ENCODE measurements around the gene CDK14. TPM values are rescaled to one million over a fixed set of nuclear protein-coding genes. Genes with fewer than 3 reads are reported as not detected.

The CDK14 gene
- total RNA-seq, 2 donors from 2014 or later = 0.49 to 1.7 TPM

DNA sequence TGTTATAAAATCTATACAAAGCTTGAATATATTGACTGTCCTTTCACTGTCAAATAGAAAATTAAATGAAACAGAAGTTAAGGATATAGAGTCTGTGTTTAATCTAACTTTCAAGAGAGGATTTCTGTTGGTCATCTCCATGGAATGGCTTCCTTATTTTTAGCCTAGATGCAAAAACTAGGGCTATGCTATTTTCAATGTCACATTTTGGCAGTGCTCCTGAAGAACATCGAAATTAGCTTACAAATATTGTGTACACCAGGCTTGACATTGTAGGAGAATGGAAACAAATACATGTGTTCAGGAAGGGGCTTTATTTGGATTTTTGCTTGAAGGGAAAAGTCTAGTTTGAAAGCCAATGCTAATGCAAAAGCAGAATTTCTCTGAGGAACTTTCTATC, 295.4 kb downstream of the CDK14 start:
- Mint-ChIP-seq H3K9me3 (peaks cover 0 to 2% of the 10 kb centered on the region in 2 donors), H3K4me3 (no peak overlapping the region), H3K27me3 (ENCODE audit: low read depth) (no peaks in the 10 kb centered on the region), H3K36me3 (ENCODE audit: insufficient read depth in 2 of 2) (no peaks in the 10 kb centered on the region), H3K4me1 (ENCODE audit: low read depth) (no peaks in the 10 kb centered on the region), H3K27ac (no peak overlapping the region)
- DNase-seq (no peak), ATAC-seq (replicated peaks in 1 of 2) (no peak)

DNA sequence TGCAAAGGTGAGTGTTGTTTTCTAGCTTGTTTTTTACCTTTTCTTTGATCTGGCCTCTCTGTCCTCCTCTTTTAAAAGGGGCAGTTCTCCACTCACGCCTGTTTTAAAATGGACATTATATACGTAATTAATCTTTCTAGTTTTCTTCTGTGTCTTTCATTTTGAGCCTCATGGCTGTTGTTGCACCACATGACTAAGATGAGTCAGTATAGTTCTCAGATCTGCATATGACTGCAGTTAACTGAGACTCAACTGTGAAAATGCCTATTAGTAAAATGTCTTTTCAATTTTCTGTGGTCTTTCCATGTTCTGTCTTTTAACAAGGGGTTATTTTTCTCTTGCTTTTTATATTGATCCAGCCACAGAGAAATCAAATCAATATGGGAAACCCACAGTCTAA, 296.1 kb downstream of the CDK14 start:
- H3K27ac Mint-ChIP-seq = no peak overlapping the region
- ATAC-seq (replicated peaks in 1 of 2) = no peak
- H3K9me3 Mint-ChIP-seq = peaks cover 0 to 2% of the 10 kb centered on the region in 2 donors
- no peak for DNase-seq
- H3K27me3 Mint-ChIP-seq (ENCODE audit: low read depth) = no peaks in the 10 kb centered on the region
- H3K36me3 Mint-ChIP-seq (ENCODE audit: insufficient read depth in 2 of 2) = no peaks in the 10 kb centered on the region
- H3K4me3 Mint-ChIP-seq = no peak overlapping the region
- no peaks in the 10 kb centered on the region for H3K4me1 Mint-ChIP-seq (ENCODE audit: low read depth)

DNA sequence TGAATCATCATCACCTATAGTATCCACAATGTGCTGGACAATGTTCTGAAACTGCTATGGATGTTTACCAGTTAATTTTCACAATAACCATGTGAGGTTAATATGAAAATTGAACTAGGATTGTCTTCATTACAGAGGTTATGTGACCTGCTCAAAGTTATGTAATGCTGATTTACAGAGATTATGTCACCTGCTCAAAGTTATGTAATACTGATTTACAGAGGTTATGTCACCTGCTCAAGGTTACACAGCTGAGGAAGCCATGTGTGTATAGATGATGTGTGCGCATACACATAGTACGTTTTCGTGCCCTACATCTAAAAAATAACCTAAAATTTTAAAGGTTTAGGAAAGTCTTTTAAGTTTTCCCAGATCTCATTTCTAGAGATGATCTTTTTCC, 298.0 kb downstream of the CDK14 start:
- H3K36me3 Mint-ChIP-seq (ENCODE audit: insufficient read depth in 2 of 2) = no peaks in the 10 kb centered on the region
- H3K27ac Mint-ChIP-seq = no peak overlapping the region
- ATAC-seq (replicated peaks in 1 of 2) = no peak
- no peaks in the 10 kb centered on the region for H3K9me3 Mint-ChIP-seq
- no peaks in the 10 kb centered on the region for H3K27me3 Mint-ChIP-seq (ENCODE audit: low read depth)
- no peak for DNase-seq
- no peaks in the 10 kb centered on the region for H3K4me1 Mint-ChIP-seq (ENCODE audit: low read depth)
- H3K4me3 Mint-ChIP-seq = no peak overlapping the region

DNA sequence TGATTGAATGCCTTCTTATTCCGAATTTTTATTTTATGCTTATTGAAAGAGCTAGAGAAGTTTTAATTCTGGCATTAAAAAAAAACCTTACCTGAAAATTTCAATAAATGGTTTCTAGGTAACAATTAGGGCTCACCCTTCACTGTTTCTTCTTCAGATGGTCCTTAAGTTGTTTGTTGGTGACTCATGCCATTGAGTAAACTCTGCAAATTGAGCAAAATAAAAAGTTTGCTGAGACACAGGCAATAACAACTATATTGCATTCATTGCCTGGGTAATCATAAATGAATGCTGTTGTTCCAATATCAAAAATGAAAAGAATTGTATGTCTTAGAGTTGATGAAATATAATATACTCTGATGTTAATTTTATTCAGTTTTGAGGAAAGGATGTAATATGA, 300.3 kb downstream of the CDK14 start:
- Mint-ChIP-seq H3K4me3 (no peak overlapping the region), H3K9me3 (no peaks in the 10 kb centered on the region), H3K27ac (no peak overlapping the region), H3K4me1 (ENCODE audit: low read depth) (no peaks in the 10 kb centered on the region), H3K27me3 (ENCODE audit: low read depth) (no peaks in the 10 kb centered on the region), H3K36me3 (ENCODE audit: insufficient read depth in 2 of 2) (no peaks in the 10 kb centered on the region)
- DNase-seq = no peak
- no peak for ATAC-seq (replicated peaks in 1 of 2)

DNA sequence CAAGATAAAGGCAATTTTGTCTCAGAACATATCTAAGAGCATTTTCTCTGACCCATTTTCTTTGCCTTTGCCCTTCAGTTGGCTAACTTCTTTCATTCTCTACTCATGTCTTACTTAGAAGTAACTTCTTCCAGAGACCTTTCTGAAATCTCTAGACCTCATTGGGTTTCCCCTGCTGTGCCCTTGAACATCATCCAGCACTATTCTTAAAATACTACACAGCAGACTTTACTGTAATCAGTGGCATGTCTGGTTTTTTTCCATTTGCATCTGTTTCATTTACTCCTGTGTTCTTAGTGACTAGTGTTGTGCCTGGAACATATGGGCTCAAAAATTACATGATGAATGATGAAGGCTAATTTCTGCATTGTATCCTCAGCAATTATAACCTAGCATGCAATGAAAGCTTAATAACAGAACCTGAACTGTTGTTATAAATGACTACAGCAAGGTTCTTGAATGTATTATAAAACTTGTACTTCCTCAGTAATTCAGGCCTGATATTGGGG, 301.9 kb downstream of the CDK14 start:
- no peak for ATAC-seq (replicated peaks in 1 of 2)
- Mint-ChIP-seq H3K9me3 (peaks cover 0 to 2% of the 10 kb centered on the region in 2 donors), H3K36me3 (ENCODE audit: insufficient read depth in 2 of 2) (no peaks in the 10 kb centered on the region), H3K27ac (no peak overlapping the region), H3K4me1 (ENCODE audit: low read depth) (no peaks in the 10 kb centered on the region), H3K27me3 (ENCODE audit: low read depth) (no peaks in the 10 kb centered on the region), H3K4me3 (no peak overlapping the region)
- DNase-seq = no peak

DNA sequence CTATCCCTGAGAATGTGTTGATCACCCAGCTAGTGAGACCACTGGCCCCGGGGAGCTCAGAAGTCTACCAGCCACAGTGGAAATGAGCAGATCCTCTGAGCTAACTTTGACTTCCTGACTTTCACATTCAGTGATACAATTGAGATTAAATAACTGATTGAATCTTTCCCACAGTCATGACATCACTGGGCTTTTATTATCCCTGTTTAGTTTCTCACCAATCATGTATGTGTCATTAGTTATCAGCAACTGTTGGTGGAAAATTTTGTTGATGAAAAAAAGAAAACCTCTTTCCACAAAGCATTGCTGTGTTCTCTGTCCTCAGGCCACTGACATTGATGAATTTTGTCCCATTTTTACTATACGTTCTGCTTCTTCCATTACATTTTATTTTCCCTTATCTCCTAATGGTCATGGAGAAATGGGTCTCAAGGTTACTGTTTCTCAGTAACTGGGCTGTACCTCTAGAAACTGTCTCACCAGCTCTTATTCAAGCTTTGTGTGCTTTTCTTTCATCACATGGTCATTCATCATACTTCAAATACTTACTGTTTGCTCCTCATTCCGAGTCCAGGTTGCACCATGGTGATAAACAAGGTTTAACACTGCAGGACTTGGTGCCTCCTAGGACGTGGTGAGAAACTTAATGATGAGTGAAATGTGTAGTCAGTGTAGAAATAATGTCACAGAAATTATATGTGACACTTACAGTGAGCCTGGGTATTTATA, 304.7 kb downstream of the CDK14 start:
- no peak for DNase-seq
- Mint-ChIP-seq H3K36me3 (ENCODE audit: insufficient read depth in 2 of 2) (no peaks in the 10 kb centered on the region), H3K4me1 (ENCODE audit: low read depth) (no peaks in the 10 kb centered on the region), H3K27me3 (ENCODE audit: low read depth) (no peaks in the 10 kb centered on the region), H3K9me3 (peaks cover 0 to 2% of the 10 kb centered on the region in 2 donors), H3K27ac (no peak overlapping the region), H3K4me3 (no peak overlapping the region)
- ATAC-seq (replicated peaks in 1 of 2) = no peak

DNA sequence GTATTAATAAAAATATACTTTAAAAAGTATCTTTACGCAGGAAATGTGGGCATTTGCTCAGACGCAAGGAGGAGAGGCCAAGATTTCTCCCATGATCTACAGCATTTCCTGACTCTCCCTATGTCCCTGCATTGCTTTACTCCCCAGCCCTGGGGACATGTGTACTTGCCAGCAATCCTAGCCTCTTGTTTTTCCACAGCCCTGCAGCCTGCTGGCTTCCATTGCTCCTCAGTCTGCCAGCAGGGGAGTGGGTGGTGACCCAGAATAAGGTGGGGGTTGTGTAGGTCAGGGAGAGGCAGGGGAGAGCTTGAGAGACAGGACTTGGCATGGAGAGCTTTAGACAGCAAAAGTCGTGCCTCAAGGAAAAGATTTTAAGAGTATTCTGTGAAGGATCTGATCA, 307.7 kb downstream of the CDK14 start:
- ATAC-seq (replicated peaks in 1 of 2) = no peak
- Mint-ChIP-seq H3K27me3 (ENCODE audit: low read depth) (no peaks in the 10 kb centered on the region), H3K9me3 (peaks cover 0 to 2% of the 10 kb centered on the region in 2 donors), H3K4me3 (no peak overlapping the region), H3K27ac (no peak overlapping the region), H3K4me1 (ENCODE audit: low read depth) (no peaks in the 10 kb centered on the region), H3K36me3 (ENCODE audit: insufficient read depth in 2 of 2) (no peaks in the 10 kb centered on the region)
- no peak for DNase-seq

DNA sequence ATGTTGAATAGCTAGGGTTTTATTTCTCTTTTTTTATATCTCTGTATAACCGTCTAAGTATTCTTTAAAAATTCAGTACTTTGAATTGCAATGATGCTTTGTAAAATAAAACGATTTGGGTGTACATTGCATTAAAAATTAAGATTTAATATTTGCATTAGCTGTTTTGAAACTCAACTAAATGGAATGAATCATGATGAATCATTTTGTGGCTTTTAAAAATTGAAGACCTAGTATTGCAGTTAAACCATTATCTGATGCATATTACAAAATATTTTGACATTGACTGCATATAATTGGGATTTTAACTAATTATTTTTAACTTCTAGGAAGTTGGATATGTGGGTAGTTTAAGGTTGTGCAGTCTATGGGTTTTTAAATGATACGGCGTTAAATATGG, 314.0 kb downstream of the CDK14 start:
- no peak overlapping the region for H3K4me3 Mint-ChIP-seq
- H3K36me3 Mint-ChIP-seq (ENCODE audit: insufficient read depth in 2 of 2) = no peaks in the 10 kb centered on the region
- H3K9me3 Mint-ChIP-seq = no peaks in the 10 kb centered on the region
- no peaks in the 10 kb centered on the region for H3K4me1 Mint-ChIP-seq (ENCODE audit: low read depth)
- no peak overlapping the region for H3K27ac Mint-ChIP-seq
- ATAC-seq (replicated peaks in 1 of 2) (no peak), DNase-seq (no peak)
- H3K27me3 Mint-ChIP-seq (ENCODE audit: low read depth) = no peaks in the 10 kb centered on the region

DNA sequence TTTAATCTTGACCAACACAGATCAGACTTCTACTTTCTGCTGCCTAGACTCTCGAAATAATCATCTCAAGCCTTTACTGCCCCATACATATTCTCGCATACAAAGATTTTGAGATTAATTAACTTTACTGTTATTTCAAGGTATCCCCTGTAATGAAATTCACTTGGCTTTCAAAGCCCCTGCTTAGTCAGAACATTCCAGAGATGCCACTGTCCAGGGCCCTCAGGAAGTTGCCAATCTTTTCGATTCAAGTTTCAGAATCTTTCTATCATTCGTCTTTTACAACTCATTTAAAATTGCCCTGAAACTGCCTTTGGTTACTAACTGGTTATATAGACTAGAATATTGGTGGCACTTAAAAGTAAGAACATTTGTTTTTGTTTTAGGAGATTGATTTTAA, 320.2 kb downstream of the CDK14 start:
- Mint-ChIP-seq H3K9me3 (no peaks in the 10 kb centered on the region), H3K27ac (no peak overlapping the region), H3K4me1 (ENCODE audit: low read depth) (no peaks in the 10 kb centered on the region), H3K36me3 (ENCODE audit: insufficient read depth in 2 of 2) (no peaks in the 10 kb centered on the region), H3K4me3 (no peak overlapping the region), H3K27me3 (ENCODE audit: low read depth) (no peaks in the 10 kb centered on the region)
- DNase-seq = no peak
- ATAC-seq (replicated peaks in 1 of 2) = no peak

DNA sequence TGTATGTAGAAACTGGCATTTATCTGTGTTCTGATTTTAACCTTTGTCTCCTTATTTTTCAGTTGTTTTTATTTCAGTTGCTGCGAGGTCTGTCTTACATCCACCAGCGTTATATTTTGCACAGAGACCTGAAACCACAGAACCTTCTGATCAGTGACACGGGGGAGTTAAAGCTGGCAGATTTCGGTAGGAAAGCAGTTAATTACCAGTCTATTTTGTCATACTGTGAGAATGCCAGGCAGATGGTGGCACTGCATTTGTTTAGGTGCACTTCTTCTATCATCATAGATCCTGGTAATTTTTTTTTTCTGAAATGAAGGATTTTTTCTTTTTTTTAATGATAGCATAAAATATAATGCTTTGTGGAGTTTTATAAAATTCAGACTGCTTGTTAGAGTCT, 321.4 kb downstream of the CDK14 start:
- Mint-ChIP-seq H3K4me1 (ENCODE audit: low read depth) (no peaks in the 10 kb centered on the region), H3K4me3 (no peak overlapping the region), H3K36me3 (ENCODE audit: insufficient read depth in 2 of 2) (no peaks in the 10 kb centered on the region), H3K27ac (no peak overlapping the region), H3K9me3 (no peaks in the 10 kb centered on the region), H3K27me3 (ENCODE audit: low read depth) (no peaks in the 10 kb centered on the region)
- ATAC-seq (replicated peaks in 1 of 2) = no peak
- no peak for DNase-seq

DNA sequence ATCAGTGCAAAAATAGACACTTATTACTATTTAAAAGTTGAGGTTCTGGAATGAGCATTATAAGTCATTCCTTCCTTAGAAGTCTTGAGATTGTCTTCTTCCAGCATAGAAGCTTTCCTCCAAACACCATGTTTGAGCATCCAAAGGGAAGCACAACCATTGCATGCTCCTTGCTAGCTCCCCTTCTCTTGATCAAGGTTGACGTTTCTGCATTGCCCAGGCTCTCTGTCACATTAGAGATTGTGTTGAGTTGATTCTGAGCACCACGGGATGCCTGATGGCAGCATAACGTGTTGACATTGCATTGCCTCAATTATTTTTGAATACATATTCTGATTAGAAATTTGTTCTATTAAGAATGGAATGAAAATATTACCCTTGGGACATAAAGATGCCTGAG, 322.2 kb downstream of the CDK14 start:
- Mint-ChIP-seq H3K36me3 (ENCODE audit: insufficient read depth in 2 of 2) (no peaks in the 10 kb centered on the region), H3K4me1 (ENCODE audit: low read depth) (no peaks in the 10 kb centered on the region)

DNA sequence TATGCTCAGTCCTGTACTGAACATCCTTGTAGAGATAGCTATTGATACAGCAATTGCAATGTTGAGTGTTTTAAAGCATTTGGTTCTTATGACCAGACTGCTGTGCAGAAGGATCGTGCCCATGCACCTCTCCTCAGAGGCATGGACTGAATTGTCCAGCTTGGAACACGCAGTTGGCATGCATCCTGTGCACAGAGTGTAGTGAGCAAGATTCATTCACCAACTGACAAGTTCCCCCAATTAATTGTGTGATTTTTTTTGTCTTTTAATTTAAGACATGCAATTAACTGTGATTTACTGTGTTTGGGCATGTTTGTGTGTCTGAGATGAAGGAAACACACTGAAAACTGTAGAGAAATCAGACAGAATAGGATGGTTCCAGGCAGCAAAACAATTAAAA, 323.7 kb downstream of the CDK14 start:
- Mint-ChIP-seq H3K36me3 (ENCODE audit: insufficient read depth in 2 of 2) (no peaks in the 10 kb centered on the region), H3K27ac (no peak overlapping the region), H3K4me1 (ENCODE audit: low read depth) (no peaks in the 10 kb centered on the region), H3K9me3 (no peaks in the 10 kb centered on the region), H3K4me3 (no peak overlapping the region), H3K27me3 (ENCODE audit: low read depth) (no peaks in the 10 kb centered on the region)
- DNase-seq (no peak), ATAC-seq (replicated peaks in 1 of 2) (no peak)

More for the DNA sequence above, 322.2 kb downstream of the CDK14 start:
- Mint-ChIP-seq H3K9me3 (no peaks in the 10 kb centered on the region), H3K27me3 (ENCODE audit: low read depth) (no peaks in the 10 kb centered on the region), H3K4me3 (no peak overlapping the region), H3K27ac (no peak overlapping the region)
- no peak for ATAC-seq (replicated peaks in 1 of 2)
- DNase-seq = no peak

DNA sequence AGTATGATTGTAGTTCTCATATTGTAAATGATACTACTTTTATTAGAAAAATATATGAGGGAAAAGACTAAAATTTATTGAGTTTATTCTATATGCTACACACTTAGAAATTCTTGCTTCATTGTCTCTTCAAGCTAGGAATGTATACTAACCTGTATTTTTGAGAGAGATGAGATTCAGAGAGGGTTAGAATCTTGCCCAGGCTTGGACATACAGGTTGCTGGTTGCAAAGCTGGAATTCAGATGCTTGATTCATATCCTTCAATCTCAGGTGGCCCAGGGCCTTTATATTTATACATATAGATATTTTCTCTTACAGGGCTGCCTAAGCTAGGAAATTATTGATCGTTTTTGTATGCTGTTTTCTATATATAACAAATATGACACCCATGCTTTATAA, 324.2 kb downstream of the CDK14 start:
- no peak for DNase-seq
- H3K27ac Mint-ChIP-seq = no peak overlapping the region
- H3K4me1 Mint-ChIP-seq (ENCODE audit: low read depth) = no peaks in the 10 kb centered on the region
- no peaks in the 10 kb centered on the region for H3K27me3 Mint-ChIP-seq (ENCODE audit: low read depth)
- no peaks in the 10 kb centered on the region for H3K36me3 Mint-ChIP-seq (ENCODE audit: insufficient read depth in 2 of 2)
- no peak for ATAC-seq (replicated peaks in 1 of 2)
- no peaks in the 10 kb centered on the region for H3K9me3 Mint-ChIP-seq
- H3K4me3 Mint-ChIP-seq = no peak overlapping the region

DNA sequence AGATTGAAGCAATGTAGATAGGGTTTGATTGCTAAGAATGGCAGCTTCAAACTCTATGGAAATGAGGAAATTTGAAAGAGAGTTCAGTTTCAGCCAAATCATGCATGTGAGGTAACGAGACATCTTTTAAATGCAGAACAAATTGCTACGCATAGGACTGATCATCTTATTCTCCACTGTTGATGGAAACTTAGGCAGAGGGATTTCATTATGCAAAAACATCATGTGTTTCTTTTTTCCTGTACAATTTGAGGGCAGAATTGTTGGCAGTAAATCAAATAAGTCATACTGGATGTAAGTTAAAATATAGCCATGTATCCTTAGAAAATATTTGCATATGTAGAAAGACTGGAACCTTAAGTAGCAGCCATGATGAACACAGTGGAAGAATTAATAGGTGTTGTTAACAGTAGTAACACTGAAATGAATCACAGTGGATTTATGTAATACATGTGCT, 327.4 kb downstream of the CDK14 start:
- Mint-ChIP-seq H3K36me3 (ENCODE audit: insufficient read depth in 2 of 2) (no peaks in the 10 kb centered on the region), H3K4me1 (ENCODE audit: low read depth) (no peaks in the 10 kb centered on the region), H3K9me3 (no peaks in the 10 kb centered on the region), H3K27me3 (ENCODE audit: low read depth) (no peaks in the 10 kb centered on the region), H3K27ac (no peak overlapping the region), H3K4me3 (no peak overlapping the region)
- ATAC-seq (replicated peaks in 1 of 2) (no peak), DNase-seq (no peak)
